Lung (tissue), 12 donors: ENCODE measurements around the gene PCID2. TPM values are rescaled to one million over a fixed set of nuclear protein-coding genes. Genes with fewer than 3 reads are reported as not detected.

Experiments
- ATAC-seq: fragments of 200-7000 bp; cut with Tn5 transposase; one replicate; pipeline ENCODE4 v1.9.1; 2020; ENCODE audit warnings: moderate number of reproducible peaks; ENCODE audit not compliant: insufficient read depth, low FRiP score
- DNase-seq, 3 donors: peaks; one replicate each; pipeline ENCODE4 v3.0.0-alpha.2; 2013 to 2017
- H3K27ac ChIP-seq, 2 donors: one replicate each; pipeline ENCODE4 v1.5.1; 2013; ENCODE audit warnings: mild to moderate bottlenecking in 2 of 2, moderate library complexity in 2 of 2, control low read depth in 1 of 2, inconsistent platforms in 1 of 2, low read depth in 1 of 2, low read length in 1 of 2
- H3K27me3 ChIP-seq, 3 donors: one replicate each; pipeline ENCODE4 v1.5.1; 2013; ENCODE audit warnings: low read length in 2 of 3; ENCODE audit not compliant: control insufficient read depth in 3 of 3, insufficient read depth in 3 of 3
- H3K36me3 ChIP-seq, 4 donors: one replicate each; pipeline ENCODE4 v1.5.1; 2013; ENCODE audit warnings: low read length in 4 of 4, mild to moderate bottlenecking in 1 of 4, moderate library complexity in 1 of 4; ENCODE audit not compliant: control insufficient read depth in 4 of 4, insufficient read depth in 4 of 4
- H3K4me1 ChIP-seq, 5 donors: one replicate each; pipeline ENCODE4 v1.5.1; 2013; ENCODE audit warnings: low read length in 5 of 5, mild to moderate bottlenecking in 2 of 5, moderate library complexity in 1 of 5; ENCODE audit not compliant: control insufficient read depth in 5 of 5, insufficient read depth in 5 of 5
- H3K4me3 ChIP-seq: one replicate; pipeline ENCODE4 v1.5.1; 2013; ENCODE audit warnings: mild to moderate bottlenecking, control low read depth, moderate library complexity
- H3K9ac ChIP-seq, 2 donors: one replicate each; pipeline ENCODE4 v1.5.1; 2013; ENCODE audit warnings: low read length in 2 of 2, control low read depth in 1 of 2; ENCODE audit not compliant: insufficient read depth in 1 of 2
- H3K9me3 ChIP-seq, 4 donors: one replicate each; pipeline ENCODE4 v1.5.1; 2013; ENCODE audit warnings: low read length in 3 of 4, mild to moderate bottlenecking in 1 of 4, moderate library complexity in 1 of 4; ENCODE audit not compliant: control insufficient read depth in 4 of 4, insufficient read depth in 3 of 4
- WGBS, 2 donors: extraction: QIAGEN DNeasy Blood & Tissue Kit; methylation state at CpG; one replicate each; pipeline ENCODE4 v1.1.7; 2013; 5-methylcytosine and 5-hydroxymethylcytosine counted together
- polyA plus RNA-seq, 2 donors: library from polyadenylated mRNA; stranded (reverse); fragments of 200-250 nt; gene quantifications; one replicate each; pipeline ENCODE4 v1.2.1, GENCODE V29; 2013
- total RNA-seq, 2 donors: library from RNA; depleted of rRNA in 1 of 2; stranded (reverse); fragments of >200 nt in 1 of 2; gene quantifications; one replicate each; pipeline ENCODE4 v1.2.1, GENCODE V29; 2014 to 2021
- TF ChIP-seq, protein P1 (sequence below): IDR thresholded peaks from 2 replicates; pipeline ENCODE4 v1.5.1; 2012; ENCODE audit warnings: mild to moderate bottlenecking; ENCODE audit errors: control extremely low read depth, extremely low read depth
- donor health status: control.
- donor health status: control.
- donor health status: Bipolar disorder and iron deficiency.
- donor health status: healthy.
- donor health status: DM: yes; HTN: yes; CAD: no.

PCID2 gene
- total and polyA plus RNA-seq, 4 donors = 31.5 to 86.2 (median 37.3) TPM

DNA sequence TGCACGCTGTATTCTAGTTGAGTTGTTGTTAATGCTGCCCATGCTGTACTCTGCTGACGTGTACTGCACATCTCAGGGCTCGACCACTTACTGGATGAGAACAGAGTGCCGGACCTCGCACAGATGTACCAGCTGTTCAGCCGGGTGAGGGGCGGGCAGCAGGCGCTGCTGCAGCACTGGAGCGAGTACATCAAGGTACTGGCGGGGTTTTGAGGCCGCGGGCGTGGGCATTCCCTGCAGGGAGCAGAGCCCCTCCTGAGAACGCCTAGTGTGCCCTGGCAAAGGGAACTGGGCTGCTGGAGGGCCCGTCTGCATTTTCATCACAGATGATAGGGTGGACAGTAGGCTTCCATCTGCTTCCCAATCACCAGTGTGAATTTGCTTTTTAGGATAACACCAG lies 30.9 kb upstream of the PCID2 start:
- no peak overlapping the region for H3K4me3 ChIP-seq
- H3K36me3 ChIP-seq = peaks cover 22 to 43% (median 30%) of the 10 kb centered on the region in 4 donors
- no peak for ATAC-seq
- no peak for DNase-seq
- TF ChIP-seq, protein P1, sequence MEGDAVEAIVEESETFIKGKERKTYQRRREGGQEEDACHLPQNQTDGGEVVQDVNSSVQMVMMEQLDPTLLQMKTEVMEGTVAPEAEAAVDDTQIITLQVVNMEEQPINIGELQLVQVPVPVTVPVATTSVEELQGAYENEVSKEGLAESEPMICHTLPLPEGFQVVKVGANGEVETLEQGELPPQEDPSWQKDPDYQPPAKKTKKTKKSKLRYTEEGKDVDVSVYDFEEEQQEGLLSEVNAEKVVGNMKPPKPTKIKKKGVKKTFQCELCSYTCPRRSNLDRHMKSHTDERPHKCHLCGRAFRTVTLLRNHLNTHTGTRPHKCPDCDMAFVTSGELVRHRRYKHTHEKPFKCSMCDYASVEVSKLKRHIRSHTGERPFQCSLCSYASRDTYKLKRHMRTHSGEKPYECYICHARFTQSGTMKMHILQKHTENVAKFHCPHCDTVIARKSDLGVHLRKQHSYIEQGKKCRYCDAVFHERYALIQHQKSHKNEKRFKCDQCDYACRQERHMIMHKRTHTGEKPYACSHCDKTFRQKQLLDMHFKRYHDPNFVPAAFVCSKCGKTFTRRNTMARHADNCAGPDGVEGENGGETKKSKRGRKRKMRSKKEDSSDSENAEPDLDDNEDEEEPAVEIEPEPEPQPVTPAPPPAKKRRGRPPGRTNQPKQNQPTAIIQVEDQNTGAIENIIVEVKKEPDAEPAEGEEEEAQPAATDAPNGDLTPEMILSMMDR = no peak
- H3K4me1 ChIP-seq = no peaks in the 10 kb centered on the region
- no peaks in the 10 kb centered on the region for H3K27me3 ChIP-seq
- no peak overlapping the region for H3K9ac ChIP-seq
- 94 to 96% methylated on average over 15 of the region's 15 CpGs for WGBS, 2 donors
- H3K27ac ChIP-seq = no peak overlapping the region
- peaks cover 0 to 3% (median 0%) of the 10 kb centered on the region in 4 donors for H3K9me3 ChIP-seq

DNA sequence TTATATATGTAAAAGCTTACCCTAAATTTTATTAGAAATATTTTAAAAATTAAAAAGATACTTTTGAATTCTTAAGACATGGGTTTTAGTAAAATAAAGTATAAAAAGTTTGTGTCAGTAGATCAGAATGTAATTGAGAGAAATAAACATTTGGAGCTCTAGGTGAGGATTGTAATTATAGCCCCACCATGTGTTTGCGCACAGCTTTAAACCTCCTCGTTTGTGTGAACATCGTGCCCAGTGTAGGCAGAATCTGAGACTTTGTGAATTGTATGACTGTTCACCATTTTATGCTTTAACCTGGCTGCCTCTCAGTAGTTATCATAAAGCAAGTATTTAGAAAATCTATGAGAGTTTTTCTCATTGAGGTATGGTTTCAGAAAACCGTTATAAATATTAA lies 30.1 kb upstream of the PCID2 start:
- TF ChIP-seq, protein P1 = no peak
- DNase-seq (no peak), ATAC-seq (no peak)
- H3K27me3 ChIP-seq = no peaks in the 10 kb centered on the region
- H3K4me1 ChIP-seq = no peaks in the 10 kb centered on the region
- 88 to 92% methylated on average over 4 of the region's 4 CpGs for WGBS, 2 donors
- H3K27ac ChIP-seq = no peak overlapping the region
- H3K9ac ChIP-seq = no peak overlapping the region
- no peak overlapping the region for H3K4me3 ChIP-seq
- H3K9me3 ChIP-seq = peaks cover 0 to 3% (median 0%) of the 10 kb centered on the region in 4 donors
- H3K36me3 ChIP-seq = peaks cover 18 to 42% (median 29%) of the 10 kb centered on the region in 4 donors

DNA sequence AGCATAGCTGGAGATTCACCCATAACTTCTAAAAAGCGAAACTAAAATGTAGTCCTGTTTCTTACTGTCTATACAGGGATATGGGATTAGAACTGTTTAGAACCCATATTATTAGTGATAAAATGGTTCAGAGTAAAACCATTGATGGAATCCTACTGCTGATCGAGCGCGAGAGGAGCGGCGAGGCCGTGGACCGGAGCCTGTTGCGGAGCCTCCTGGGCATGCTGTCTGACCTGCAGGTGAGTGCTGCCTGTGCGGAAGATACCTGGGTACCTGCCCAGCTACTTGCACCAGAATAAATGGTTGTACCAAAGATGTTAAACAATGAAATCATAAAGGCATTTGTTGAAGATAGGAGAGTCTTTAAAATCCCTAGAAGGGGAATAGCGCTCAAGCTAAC lies 24.6 kb upstream of the PCID2 start:
- Histone ChIP-seq H3K4me3 (no peak overlapping the region), H3K9me3 (peaks cover 0 to 3% (median 0%) of the 10 kb centered on the region in 4 donors), H3K27ac (no peak overlapping the region), H3K27me3 (no peaks in the 10 kb centered on the region), H3K9ac (no peak overlapping the region), H3K4me1 (peaks cover 0 to 18% (median 0%) of the 10 kb centered on the region in 5 donors), H3K36me3 (peaks cover 5 to 37% (median 29%) of the 10 kb centered on the region in 4 donors)
- no peak for ATAC-seq
- TF ChIP-seq, protein P1 = no peak
- no peak for DNase-seq
- WGBS, 2 donors = 98% methylated on average over 11 of the region's 11 CpGs
